Breast epithelium (tissue), 4 donors: ENCODE measurements around the gene FAT4. TPM values are rescaled to one million over a fixed set of nuclear protein-coding genes. Genes with fewer than 3 reads are reported as not detected.

Experiments
- DNase-seq, 2 donors: peaks; one replicate each; pipeline ENCODE4 v3.0.0-alpha.2; 2019; ENCODE audit warnings: low spot score in 2 of 2
- H3K27ac ChIP-seq, 2 donors: fragments of 200-600 bp; sonication (generic) in 1 of 2; one replicate each; pipeline ENCODE4 v1.5.1; 2016 to 2019; ENCODE audit warnings: mild to moderate bottlenecking in 1 of 2
- H3K27me3 ChIP-seq, 2 donors: fragments of 200-600 bp; sonication (generic) in 1 of 2; one replicate each; pipeline versions ENCODE4 v1.5.1 to v1.6.0; 2017 to 2019; ENCODE audit warnings: control low read depth in 1 of 2, mild to moderate bottlenecking in 1 of 2
- H3K36me3 ChIP-seq: fragments of 200-600 bp; one replicate; pipeline ENCODE4 v1.5.1; 2019
- H3K4me1 ChIP-seq, 2 donors: fragments of 200-600 bp; sonication (generic); one replicate each; pipeline ENCODE4 v1.5.1; 2016 to 2019; ENCODE audit warnings: control low read depth in 1 of 2
- H3K4me3 ChIP-seq, 3 donors: fragments of 200-600 bp; sonication (generic); 1 replicate in 2 of 3; 2 replicates in 1 of 3; pipeline ENCODE4 v1.5.1; 2016 to 2019; ENCODE audit warnings: mild to moderate bottlenecking in 3 of 3, moderate library complexity in 2 of 3
- H3K9me3 ChIP-seq, 2 donors: fragments of 200-600 bp; sonication (generic) in 1 of 2; one replicate each; pipeline ENCODE4 v1.5.1; 2016 to 2019; ENCODE audit warnings: control low read depth in 1 of 2
- POLR2A ChIP-seq: fragments of 450-650 bp; IDR thresholded peaks from one replicate; pipeline ENCODE4 v1.6.1; 2016; ENCODE audit warnings: antibody characterized with exemption, mild to moderate bottlenecking, moderate library complexity
- POLR2AphosphoS5 ChIP-seq, 3 donors: sonication (generic); formaldehyde crosslinking; IDR thresholded peaks; one replicate each; pipeline ENCODE4 v1.6.1; 2017; ENCODE audit warnings: antibody characterized with exemption in 3 of 3
- intact Hi-C: fragments of 100-400 bp; cut with DNase I; formaldehyde crosslinking; loops from one replicate; pipeline ENCODE4 v1.15.1; 2023; ENCODE audit warnings: low total_unique reads
- total RNA-seq, 3 donors: library from RNA; depleted of rRNA; stranded (reverse); fragments of >200 nt; gene quantifications; one replicate each; pipeline ENCODE4 v1.1.0, GENCODE V29; 2016
- TF ChIP-seq, protein P1 (sequence below), 3 donors: fragments of 450-650 bp; IDR thresholded peaks; one replicate each; pipeline ENCODE4 v1.5.1; 2016 to 2017; ENCODE audit warnings: antibody characterized with exemption in 3 of 3, mild to moderate bottlenecking in 3 of 3, moderate library complexity in 3 of 3

The FAT4 gene
- total RNA-seq, 3 donors from 2014 or later = 10.7 to 25.1 (median 13.4) TPM

DNA sequence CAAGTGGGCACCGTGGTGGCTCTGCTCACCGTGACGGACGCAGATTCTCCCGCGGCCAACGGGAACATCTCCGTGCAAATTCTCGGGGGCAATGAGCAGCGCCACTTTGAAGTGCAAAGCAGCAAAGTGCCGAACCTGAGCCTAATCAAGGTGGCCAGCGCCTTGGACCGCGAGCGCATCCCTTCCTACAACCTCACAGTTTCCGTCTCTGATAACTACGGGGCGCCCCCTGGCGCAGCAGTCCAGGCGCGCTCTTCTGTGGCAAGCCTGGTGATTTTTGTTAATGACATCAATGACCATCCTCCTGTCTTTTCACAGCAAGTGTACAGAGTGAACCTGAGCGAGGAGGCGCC, 2.7 kb downstream of the FAT4 start:
- H3K27ac ChIP-seq = peak overlapping the region; percentile 30 to 91
- H3K4me1 ChIP-seq = peaks cover 5 to 7% of the 10 kb centered on the region in 2 donors
- H3K27me3 ChIP-seq = peaks cover 0 to 12% of the 10 kb centered on the region in 2 donors
- DNase-seq = no peak
- H3K36me3 ChIP-seq = no peaks in the 10 kb centered on the region
- peak in 1 of 3 donors; percentile 32 for TF ChIP-seq POLR2AphosphoS5 (IDR thresholded peaks at IDR 0.05)
- TF ChIP-seq, protein P1, sequence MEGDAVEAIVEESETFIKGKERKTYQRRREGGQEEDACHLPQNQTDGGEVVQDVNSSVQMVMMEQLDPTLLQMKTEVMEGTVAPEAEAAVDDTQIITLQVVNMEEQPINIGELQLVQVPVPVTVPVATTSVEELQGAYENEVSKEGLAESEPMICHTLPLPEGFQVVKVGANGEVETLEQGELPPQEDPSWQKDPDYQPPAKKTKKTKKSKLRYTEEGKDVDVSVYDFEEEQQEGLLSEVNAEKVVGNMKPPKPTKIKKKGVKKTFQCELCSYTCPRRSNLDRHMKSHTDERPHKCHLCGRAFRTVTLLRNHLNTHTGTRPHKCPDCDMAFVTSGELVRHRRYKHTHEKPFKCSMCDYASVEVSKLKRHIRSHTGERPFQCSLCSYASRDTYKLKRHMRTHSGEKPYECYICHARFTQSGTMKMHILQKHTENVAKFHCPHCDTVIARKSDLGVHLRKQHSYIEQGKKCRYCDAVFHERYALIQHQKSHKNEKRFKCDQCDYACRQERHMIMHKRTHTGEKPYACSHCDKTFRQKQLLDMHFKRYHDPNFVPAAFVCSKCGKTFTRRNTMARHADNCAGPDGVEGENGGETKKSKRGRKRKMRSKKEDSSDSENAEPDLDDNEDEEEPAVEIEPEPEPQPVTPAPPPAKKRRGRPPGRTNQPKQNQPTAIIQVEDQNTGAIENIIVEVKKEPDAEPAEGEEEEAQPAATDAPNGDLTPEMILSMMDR (IDR thresholded peaks at IDR 0.05) = no peak
- intact Hi-C loops = no loop called here
- no peaks in the 10 kb centered on the region for H3K9me3 ChIP-seq
- peak overlapping the region; percentile 77 to 88 (median 81) for H3K4me3 ChIP-seq

DNA sequence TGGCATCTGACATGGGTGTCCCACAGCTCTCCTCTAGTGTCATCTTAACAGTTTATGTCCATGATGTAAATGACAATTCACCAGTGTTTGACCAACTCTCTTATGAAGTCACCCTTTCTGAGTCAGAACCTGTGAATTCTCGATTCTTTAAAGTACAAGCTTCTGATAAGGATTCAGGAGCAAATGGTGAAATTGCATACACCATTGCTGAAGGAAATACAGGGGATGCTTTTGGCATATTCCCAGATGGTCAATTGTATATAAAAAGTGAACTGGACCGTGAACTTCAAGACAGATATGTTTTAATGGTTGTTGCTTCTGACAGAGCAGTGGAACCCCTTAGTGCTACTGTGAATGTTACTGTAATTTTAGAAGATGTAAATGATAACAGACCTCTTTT, 4.6 kb downstream of the FAT4 start:
- Histone ChIP-seq H3K4me3 (peak overlapping the region in 2 of 3 donors; percentile 4 to 88), H3K4me1 (peaks cover 5 to 7% of the 10 kb centered on the region in 2 donors), H3K9me3 (no peaks in the 10 kb centered on the region), H3K36me3 (no peaks in the 10 kb centered on the region), H3K27ac (no peak overlapping the region), H3K27me3 (peaks cover 0 to 12% of the 10 kb centered on the region in 2 donors)
- no peak for DNase-seq
- intact Hi-C loops = no loop called here
- TF ChIP-seq, protein P1 (IDR thresholded peaks at IDR 0.05) = no peak
- TF ChIP-seq POLR2AphosphoS5 (IDR thresholded peaks at IDR 0.05) = no peak
- no peak for TF ChIP-seq POLR2A

DNA sequence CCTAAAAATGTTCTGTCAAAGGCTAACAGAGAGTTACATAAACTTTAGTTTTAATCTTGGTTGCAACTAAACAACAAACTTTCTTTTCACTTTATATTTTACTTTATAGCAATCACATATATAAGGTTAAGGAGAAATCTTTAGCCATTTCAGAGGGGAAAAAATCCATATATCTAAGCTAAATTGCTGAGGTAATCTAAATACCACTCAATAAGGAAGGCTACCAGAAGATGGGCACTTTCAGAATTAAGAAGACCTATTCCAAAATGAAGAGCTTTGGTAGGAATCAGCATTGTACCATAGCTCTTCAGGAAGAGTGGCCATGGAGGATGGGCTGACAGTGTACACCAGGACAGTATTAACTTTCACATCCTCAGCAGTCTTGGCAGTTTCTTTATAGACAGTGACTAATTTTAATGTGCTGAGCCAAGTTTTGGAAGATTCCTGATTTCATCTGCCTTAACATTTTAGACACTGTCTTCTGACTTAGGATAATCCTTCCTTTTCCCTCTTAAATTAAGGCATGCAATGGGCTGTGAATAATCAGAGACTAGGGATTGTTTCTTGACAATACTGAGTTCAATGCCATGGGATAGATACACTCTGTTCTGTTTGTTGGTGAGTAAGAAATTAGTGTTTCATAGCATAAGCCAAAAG, 7.1 kb downstream of the FAT4 start:
- H3K4me3 ChIP-seq = peak overlapping the region; percentile 7 to 36 (median 16)
- no peak for DNase-seq
- H3K9me3 ChIP-seq = no peaks in the 10 kb centered on the region
- peak overlapping the region; percentile 8 to 68 for H3K27ac ChIP-seq
- intact Hi-C loops = no loop called here
- no peaks in the 10 kb centered on the region for H3K36me3 ChIP-seq
- TF ChIP-seq POLR2AphosphoS5 (IDR thresholded peaks at IDR 0.05) (no peak), POLR2A (no peak)
- TF ChIP-seq, protein P1 (IDR thresholded peaks at IDR 0.05) = no peak
- peaks cover 0 to 7% of the 10 kb centered on the region in 2 donors for H3K27me3 ChIP-seq
- peaks cover 5 to 7% of the 10 kb centered on the region in 2 donors for H3K4me1 ChIP-seq

DNA sequence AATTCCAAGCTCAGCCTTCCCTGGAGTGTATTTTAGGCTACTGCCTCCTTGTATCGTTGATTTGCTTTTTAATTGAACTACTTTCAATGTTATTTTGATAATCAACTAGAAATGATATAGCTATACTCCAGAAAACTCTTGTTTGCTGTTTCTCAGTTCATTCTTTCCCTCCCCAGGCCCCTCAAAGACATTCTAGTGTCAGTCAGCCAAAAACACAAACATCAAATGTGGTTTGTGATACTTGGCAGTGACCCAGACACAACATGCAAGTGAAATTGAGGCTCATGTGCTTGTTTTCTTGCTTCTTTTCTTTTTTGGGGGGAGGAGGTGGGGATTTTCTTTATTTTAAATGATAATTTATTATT, 7.6 kb downstream of the FAT4 start:
- TF ChIP-seq POLR2AphosphoS5 (IDR thresholded peaks at IDR 0.05) (no peak), POLR2A (no peak)
- TF ChIP-seq, protein P1 (IDR thresholded peaks at IDR 0.05) = no peak
- Histone ChIP-seq H3K9me3 (no peaks in the 10 kb centered on the region), H3K27me3 (peaks cover 0 to 7% of the 10 kb centered on the region in 2 donors), H3K36me3 (no peaks in the 10 kb centered on the region), H3K4me1 (peaks cover 5 to 7% of the 10 kb centered on the region in 2 donors), H3K27ac (peak overlapping the region; percentile 8 to 68), H3K4me3 (peak overlapping the region; percentile 7 to 36 (median 16))
- intact Hi-C loops = no loop called here
- no peak for DNase-seq

GRCh38 chr4:125323654-125324053, 8.9 kb downstream of the FAT4 start:
- no peak for DNase-seq
- TF ChIP-seq, protein P1 (IDR thresholded peaks at IDR 0.05) = no peak
- TF ChIP-seq POLR2A (no peak), POLR2AphosphoS5 (IDR thresholded peaks at IDR 0.05) (no peak)
- Histone ChIP-seq H3K4me1 (no peaks in the 10 kb centered on the region), H3K27me3 (no peaks in the 10 kb centered on the region), H3K36me3 (no peaks in the 10 kb centered on the region), H3K9me3 (no peaks in the 10 kb centered on the region), H3K27ac (peak overlapping the region in 1 of 2 donors; percentile 2), H3K4me3 (peak overlapping the region in 1 of 3 donors; percentile 21)
- intact Hi-C loops = no loop called here
